Activated T-cell treated with anti-CD3 and anti-CD28 coated beads for 4 hours (primary cell): Measurements from ENCODE around the gene SH3TC2.

ENCODE experiments used
- DNase-seq: peaks from one replicate; pipeline ENCODE4 v3.0.0-alpha.2; 2020

The SH3TC2 gene

GRCh38 chr5:148996270-148996669 lies 66.6 kb downstream of the SH3TC2 start:
- no peak for DNase-seq

- DNase-seq: no peak
These were observed 67.1 kb downstream of the SH3TC2 start for GRCh38 chr5:148995791-148996190.

GRCh38 chr5:148993283-148993936 lies 69.5 kb downstream of the SH3TC2 start:
- DNase-seq: no peak

GRCh38 chr5:148992265-148992664 lies 70.6 kb downstream of the SH3TC2 start:
- DNase-seq: no peak

GRCh38 chr5:148991566-148991965 lies 71.3 kb downstream of the SH3TC2 start:
- DNase-seq: no peak

- no peak for DNase-seq
These were observed 72.0 kb downstream of the SH3TC2 start for GRCh38 chr5:148990817-148991216.

GRCh38 chr5:148989567-148989966 lies 73.3 kb downstream of the SH3TC2 start:
- DNase-seq: no peak

GRCh38 chr5:148988328-148988727 lies 74.5 kb downstream of the SH3TC2 start:
- no peak for DNase-seq

- DNase-seq: no peak
These were observed 76.2 kb downstream of the SH3TC2 start for GRCh38 chr5:148986636-148987035.

GRCh38 chr5:148984345-148984744 lies 78.5 kb downstream of the SH3TC2 start:
- no peak for DNase-seq

GRCh38 chr5:148981353-148981752 lies 81.5 kb downstream of the SH3TC2 start:
- no peak for DNase-seq

GRCh38 chr5:148980731-148981130 lies 82.1 kb downstream of the SH3TC2 start:
- DNase-seq: no peak

GRCh38 chr5:148979083-148979723 lies 83.7 kb downstream of the SH3TC2 start:
- no peak for DNase-seq

GRCh38 chr5:148978370-148979082 lies 84.3 kb downstream of the SH3TC2 start:
- no peak for DNase-seq

- no peak for DNase-seq
These were observed 86.1 kb downstream of the SH3TC2 start for GRCh38 chr5:148976569-148977381.

GRCh38 chr5:148974642-148975327 lies 88.1 kb downstream of the SH3TC2 start:
- no peak for DNase-seq

GRCh38 chr5:148973455-148973854 lies 89.4 kb downstream of the SH3TC2 start:
- no peak for DNase-seq

- DNase-seq: no peak
These were observed 89.9 kb downstream of the SH3TC2 start for GRCh38 chr5:148972974-148973374.

- DNase-seq: no peak
These were observed 90.5 kb downstream of the SH3TC2 start for GRCh38 chr5:148972396-148972795.

GRCh38 chr5:148970876-148971275 lies 92.0 kb downstream of the SH3TC2 start:
- DNase-seq: no peak

- no peak for DNase-seq
These were observed 92.6 kb downstream of the SH3TC2 start for GRCh38 chr5:148970228-148970627.

GRCh38 chr5:148969291-148969690 lies 93.6 kb downstream of the SH3TC2 start:
- no peak for DNase-seq

GRCh38 chr5:148968311-148968710 lies 94.6 kb downstream of the SH3TC2 start:
- DNase-seq: no peak
